Neural cell (in vitro differentiated cells): ENCODE measurements around the gene NFE2L1.

Source experiments
- CTCF ChIP-seq: fragments of 450-650 bp; IDR thresholded peaks from 2 replicates; pipeline ENCODE4 v1.5.1; 2014; ENCODE audit warnings: antibody characterized with exemption, mild to moderate bottlenecking, moderate library complexity; ENCODE audit not compliant: poor library complexity, severe bottlenecking
- POLR2AphosphoS5 ChIP-seq: IDR thresholded peaks from 2 replicates; pipeline ENCODE4 v1.6.1; 2012

- TF ChIP-seq POLR2AphosphoS5, result no peak
- TF ChIP-seq CTCF, result no peak
Measured at GRCh38 chr17:48024149-48025039, 23.8 kb upstream of the NFE2L1 start.
